A549 (cell line): ENCODE results near the gene FCHO2.

Source experiments
- CEBPB ChIP-seq, 2 experiments: fragments of >200 bp in 1 of 2; sonication (Bioruptor Twin) in 1 of 2; formaldehyde crosslinking in 1 of 2; IDR thresholded peaks; 2 replicates each; pipeline ENCODE4 v1.6.1; 2012 to 2016
- CTCF ChIP-seq: fragments of >200 bp; sonication (Bioruptor Twin); formaldehyde crosslinking; IDR thresholded peaks from 3 replicates; pipeline ENCODE4 v1.5.1; 2016
- EP300 ChIP-seq, 2 experiments: fragments of >200 bp; sonication (Bioruptor Twin); formaldehyde crosslinking; IDR thresholded peaks; 2 replicates in 1 of 2; 3 replicates in 1 of 2; pipeline ENCODE4 v1.6.1; 2016 to 2017
- ESRRA ChIP-seq: fragments of 150-350 bp; IDR thresholded peaks from 2 replicates; pipeline ENCODE4 v1.6.1; 2014; ENCODE audit warnings: mild to moderate bottlenecking, low read length, borderline replicate concordance
- HDAC2 ChIP-seq: fragments of 200-600 bp; sonication (generic); IDR thresholded peaks from 2 replicates; pipeline ENCODE4 v1.6.1; 2016
- PHF8 ChIP-seq: fragments of 200-600 bp; sonication (generic); IDR thresholded peaks from 2 replicates; pipeline ENCODE4 v1.6.1; 2016; ENCODE audit warnings: low read depth, mild to moderate bottlenecking, antibody characterized with exemption, moderate library complexity, borderline replicate concordance
- POLR2A ChIP-seq: IDR thresholded peaks from 2 replicates; pipeline ENCODE4 v1.6.1; 2012; ENCODE audit warnings: mild to moderate bottlenecking, low read length
- POLR2AphosphoS2 ChIP-seq: conservative IDR thresholded peaks from 2 replicates; pipeline ENCODE4 v1.6.1; 2012; ENCODE audit warnings: low read length, improper control_type of control experiment, inconsistent platforms
- RAD21 ChIP-seq, 2 experiments: fragments of >200 bp in 1 of 2; sonication (Bioruptor Twin) in 1 of 2; formaldehyde crosslinking in 1 of 2; IDR thresholded peaks in 1 of 2; conservative IDR thresholded peaks in 1 of 2; 2 replicates in 1 of 2; 3 replicates in 1 of 2; pipeline ENCODE4 v1.6.1; 2012 to 2018; ENCODE audit warnings: inconsistent platforms in 1 of 2
- TFCP2L1 ChIP-seq: fragments of 250-450 bp; sonication (Bioruptor Pico); IDR thresholded peaks from 2 replicates; pipeline ENCODE4 v1.5.0; 2021; ENCODE audit warnings: mild to moderate bottlenecking
- ZFP36 ChIP-seq: fragments of 450-650 bp; IDR thresholded peaks from 2 replicates; pipeline ENCODE4 v1.6.1; 2014; ENCODE audit warnings: borderline replicate concordance; ENCODE audit not compliant: partially characterized antibody
- TF ChIP-seq, protein P1 (sequence below): fragments of >200 bp; sonication (Bioruptor Twin); formaldehyde crosslinking; IDR thresholded peaks from 2 replicates; pipeline ENCODE4 v1.6.1; 2016

- TF ChIP-seq PHF8 (no peak), CTCF (no peak), TFCP2L1 (CRISPR knock-in tag) (no peak), CEBPB (IDR thresholded peaks at IDR 0.05) (no peak), HDAC2 (no peak), POLR2A (no peak), ZFP36 (no peak), ESRRA (no peak), RAD21 (conservative IDR thresholded peaks at IDR 0.05 in 1 of 2, IDR thresholded peaks at IDR 0.05 in 1 of 2) (no peak), POLR2AphosphoS2 (no peak), EP300 (IDR thresholded peaks at IDR 0.05) (no peak)
- TF ChIP-seq, protein P1, sequence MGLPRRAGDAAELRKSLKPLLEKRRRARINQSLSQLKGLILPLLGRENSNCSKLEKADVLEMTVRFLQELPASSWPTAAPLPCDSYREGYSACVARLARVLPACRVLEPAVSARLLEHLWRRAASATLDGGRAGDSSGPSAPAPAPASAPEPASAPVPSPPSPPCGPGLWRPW, result no peak
These were observed 18.9 kb upstream of the FCHO2 start for GRCh38 chr5:72936893-72937292.
